Mucosa of rectum (tissue), 2 donors: Measurements from ENCODE around the gene EGR4.

Source experiments
- H3K27ac ChIP-seq, 2 donors: one replicate each; pipeline ENCODE4 v1.7.0; 2013; ENCODE audit warnings: inconsistent platforms in 2 of 2, low read depth in 2 of 2, low read length in 2 of 2
- H3K27me3 ChIP-seq, 2 donors: one replicate each; pipeline ENCODE4 v1.7.0; 2013; ENCODE audit warnings: low read length in 2 of 2; ENCODE audit not compliant: control insufficient read depth in 2 of 2, insufficient read depth in 2 of 2
- H3K36me3 ChIP-seq, 2 donors: one replicate each; pipeline ENCODE4 v1.7.0; 2013; ENCODE audit warnings: low read length in 2 of 2; ENCODE audit not compliant: control insufficient read depth in 2 of 2, insufficient read depth in 2 of 2
- H3K4me1 ChIP-seq, 2 donors: one replicate each; pipeline ENCODE4 v1.7.0; 2013; ENCODE audit warnings: low read length in 2 of 2, mild to moderate bottlenecking in 1 of 2; ENCODE audit not compliant: control insufficient read depth in 2 of 2, insufficient read depth in 2 of 2
- H3K4me3 ChIP-seq, 2 donors: one replicate each; pipeline ENCODE4 v1.7.0; 2013; ENCODE audit warnings: low read length in 2 of 2
- H3K9ac ChIP-seq, 2 donors: one replicate each; pipeline ENCODE4 v1.7.0; 2013; ENCODE audit warnings: low read length in 2 of 2, low read depth in 1 of 2, mild to moderate bottlenecking in 1 of 2
- H3K9me3 ChIP-seq, 2 donors: one replicate each; pipeline ENCODE4 v1.7.0; 2013; ENCODE audit warnings: low read length in 2 of 2; ENCODE audit not compliant: control insufficient read depth in 2 of 2
- donor health status: healthy.
- donor health status: Normal muscosa, but diverticular disease.

EGR4 gene

DNA sequence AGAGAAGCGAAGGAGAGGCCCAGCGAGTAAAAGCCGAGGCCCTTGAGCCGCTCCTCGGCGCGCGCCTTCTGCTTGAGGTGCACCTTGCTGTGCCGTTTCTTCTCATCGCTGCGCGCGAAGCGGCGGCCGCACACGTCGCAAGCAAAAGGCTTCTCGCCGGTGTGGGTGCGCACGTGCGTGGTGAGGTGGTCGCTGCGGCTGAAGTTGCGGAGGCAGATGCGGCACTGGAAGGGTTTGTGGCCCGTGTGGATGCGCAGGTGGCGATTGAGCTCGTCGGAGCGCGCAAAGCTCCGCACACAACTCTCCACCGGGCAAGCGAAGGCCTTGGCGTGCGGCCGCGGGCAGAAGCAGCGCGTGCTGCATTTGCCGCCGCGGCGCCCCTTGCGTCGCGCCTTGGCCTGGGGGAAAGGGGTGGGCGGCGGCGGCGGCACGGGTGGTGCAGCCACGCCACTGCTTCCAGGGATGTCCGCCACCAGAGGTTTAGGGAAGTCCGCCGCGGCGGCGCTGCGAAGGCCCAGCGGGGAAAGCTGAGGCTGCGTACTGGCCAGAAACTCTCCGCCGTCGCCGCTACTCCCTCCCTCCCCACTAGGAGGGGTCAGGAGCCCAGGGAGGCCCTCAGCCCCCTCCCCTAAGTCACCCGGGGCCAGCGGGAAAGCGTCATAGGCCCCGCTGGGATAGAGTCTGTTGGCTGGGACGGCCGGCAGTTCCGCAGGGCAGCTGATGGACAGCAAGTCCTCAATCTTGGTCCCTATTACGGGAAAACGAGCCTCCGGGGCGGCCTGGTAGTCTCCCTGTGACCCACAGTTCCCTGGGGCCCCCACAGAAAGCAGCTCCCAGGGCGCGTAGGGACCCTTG is 1.7 kb downstream of the EGR4 start:
- Histone ChIP-seq H3K27ac (no peak overlapping the region), H3K27me3 (peaks cover 37 to 48% of the 10 kb centered on the region in 2 donors), H3K9me3 (no peaks in the 10 kb centered on the region), H3K4me3 (peak overlapping the region; percentile 25 to 33), H3K4me1 (peaks cover 2 to 12% of the 10 kb centered on the region in 2 donors), H3K36me3 (no peaks in the 10 kb centered on the region), H3K9ac (no peak overlapping the region)

GRCh38 chr2:73291093-73291460 is 2.3 kb downstream of the EGR4 start:
- H3K9ac ChIP-seq, result no peak overlapping the region
- peaks cover 35 to 48% of the 10 kb centered on the region in 2 donors for H3K27me3 ChIP-seq
- peaks cover 2 to 12% of the 10 kb centered on the region in 2 donors for H3K4me1 ChIP-seq
- peak overlapping the region; percentile 25 to 33 for H3K4me3 ChIP-seq
- H3K36me3 ChIP-seq, result no peaks in the 10 kb centered on the region
- no peak overlapping the region for H3K27ac ChIP-seq
- no peaks in the 10 kb centered on the region for H3K9me3 ChIP-seq

GRCh38 chr2:73290049-73290839 is 3.1 kb downstream of the EGR4 start:
- H3K9me3 ChIP-seq, result no peaks in the 10 kb centered on the region
- no peaks in the 10 kb centered on the region for H3K36me3 ChIP-seq
- peaks cover 28 to 41% of the 10 kb centered on the region in 2 donors for H3K27me3 ChIP-seq
- H3K4me3 ChIP-seq, result no peak overlapping the region
- H3K4me1 ChIP-seq, result peaks cover 2 to 12% of the 10 kb centered on the region in 2 donors
- no peak overlapping the region for H3K27ac ChIP-seq
- no peak overlapping the region for H3K9ac ChIP-seq

- H3K27me3 ChIP-seq, result peaks cover 19 to 33% of the 10 kb centered on the region in 2 donors
Observed at GRCh38 chr2:73289304-73289703, 4.0 kb downstream of the EGR4 start.

DNA sequence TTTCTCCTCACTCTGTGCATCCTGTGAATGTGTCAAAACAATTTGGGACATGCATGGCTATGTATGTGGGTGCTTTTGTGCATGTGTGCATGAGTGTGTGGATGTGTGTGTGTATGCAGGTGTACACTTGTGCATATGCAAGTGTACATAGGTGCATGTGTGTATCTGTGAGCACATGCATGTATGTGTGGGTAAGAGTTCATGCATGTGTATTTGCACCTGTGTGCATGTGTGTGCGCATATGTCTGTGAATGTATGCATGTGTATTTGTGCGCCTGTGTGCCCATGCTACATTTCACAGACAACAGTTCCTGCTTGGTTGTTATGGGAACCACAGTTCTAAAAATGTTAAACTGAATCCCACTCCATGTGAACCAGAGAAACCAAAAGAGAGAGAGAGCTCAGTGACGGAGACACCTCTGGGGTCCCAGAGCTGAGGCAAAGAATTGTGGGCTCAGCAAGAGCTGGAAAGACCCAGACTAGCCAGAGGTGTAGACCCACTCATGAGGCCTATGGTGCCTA is 7.2 kb downstream of the EGR4 start:
- H3K4me1 ChIP-seq, result peaks cover under 1 to 2% of the 10 kb centered on the region in 2 donors
- H3K27ac ChIP-seq, result no peak overlapping the region
- H3K27me3 ChIP-seq, result peaks cover 4 to 7% of the 10 kb centered on the region in 2 donors
- H3K9ac ChIP-seq, result no peak overlapping the region
- H3K4me3 ChIP-seq, result no peak overlapping the region
- no peaks in the 10 kb centered on the region for H3K36me3 ChIP-seq
- no peaks in the 10 kb centered on the region for H3K9me3 ChIP-seq

More at GRCh38 chr2:73289304-73289703, 4.0 kb downstream of the EGR4 start:
- Histone ChIP-seq H3K4me1 (peaks cover 3 to 12% of the 10 kb centered on the region in 2 donors), H3K36me3 (no peaks in the 10 kb centered on the region), H3K4me3 (no peak overlapping the region), H3K9me3 (no peaks in the 10 kb centered on the region), H3K9ac (no peak overlapping the region), H3K27ac (no peak overlapping the region)

DNA sequence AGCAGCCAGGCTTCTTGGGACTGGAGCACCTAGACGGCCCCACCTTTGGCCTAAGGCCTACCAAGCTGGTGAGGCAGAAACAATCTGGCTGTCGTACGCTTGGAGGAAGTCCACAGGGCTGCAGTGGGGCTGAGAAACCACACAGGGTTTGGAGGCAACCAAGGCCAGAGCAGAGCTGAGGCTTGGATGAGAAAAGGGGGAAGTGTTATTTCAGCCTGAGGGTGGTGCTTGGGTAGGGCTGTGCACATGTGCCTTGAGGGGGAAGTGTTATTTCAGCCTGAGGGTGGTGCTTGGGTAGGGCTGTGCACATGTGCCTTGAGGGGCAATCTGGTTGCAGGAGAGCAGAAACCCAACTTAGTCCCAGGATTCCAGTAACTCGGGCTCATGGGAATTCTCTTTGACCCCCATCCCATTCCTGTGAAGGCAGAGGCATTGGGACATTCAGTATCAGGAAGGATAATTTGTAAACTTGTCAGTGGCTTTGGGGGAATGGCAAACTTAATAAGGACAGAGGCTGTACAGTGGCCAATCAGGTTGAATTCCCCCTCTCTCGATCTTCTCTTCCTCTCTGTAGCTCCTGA is 8.1 kb downstream of the EGR4 start:
- no peak overlapping the region for H3K9ac ChIP-seq
- H3K4me1 ChIP-seq, result peaks cover 0 to 2% of the 10 kb centered on the region in 2 donors
- no peak overlapping the region for H3K27ac ChIP-seq
- peak overlapping the region in 1 of 2 donors; percentile 64 for H3K4me3 ChIP-seq
- H3K36me3 ChIP-seq, result no peaks in the 10 kb centered on the region
- peaks cover 2 to 3% of the 10 kb centered on the region in 2 donors for H3K27me3 ChIP-seq
- no peaks in the 10 kb centered on the region for H3K9me3 ChIP-seq

DNA sequence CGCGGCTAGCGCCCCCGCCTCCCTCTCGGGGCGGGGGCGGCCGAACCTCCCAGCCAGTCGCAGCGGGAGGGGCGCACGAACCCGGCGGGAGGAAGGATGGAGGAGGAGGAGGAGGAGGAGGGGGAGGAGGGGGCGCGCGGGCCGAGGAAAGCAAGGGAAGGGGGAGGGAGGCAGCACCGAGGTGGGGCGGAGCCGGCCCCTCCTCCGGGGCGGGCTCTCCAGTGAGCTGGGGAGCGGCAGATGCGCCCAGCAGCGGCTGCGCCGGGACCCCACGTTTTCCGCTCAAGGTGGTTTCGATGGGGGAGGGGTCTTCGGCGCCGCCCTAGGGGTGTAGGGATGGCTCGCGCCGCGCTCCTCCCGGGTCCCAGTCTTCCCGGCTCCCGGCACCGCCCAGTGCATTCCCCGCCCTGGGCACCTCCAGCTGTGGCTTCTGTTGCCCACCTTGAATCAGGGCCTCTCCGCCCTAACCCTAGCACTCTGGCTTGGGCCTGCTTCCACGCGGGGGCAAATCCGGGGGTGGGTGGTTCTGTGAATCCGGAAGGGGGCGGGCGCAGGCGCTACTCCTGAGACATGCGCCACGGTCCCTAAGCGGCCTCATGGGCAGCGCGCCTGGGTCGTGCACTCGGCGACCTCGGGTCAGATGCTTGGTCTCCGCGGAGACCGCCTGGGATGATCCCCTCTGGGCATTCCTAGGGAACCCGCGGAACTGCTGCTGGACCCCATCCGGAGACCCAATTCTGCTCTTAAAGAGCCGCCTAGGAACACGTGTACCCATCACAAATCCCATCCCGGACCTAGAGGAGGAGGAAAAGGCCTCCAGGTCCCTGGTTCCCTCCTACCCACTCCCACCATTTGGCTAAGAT is 8.8 kb downstream of the EGR4 start, which contains the start of gene FBXO41:
Gene FBXO41, minus strand, starts transcription at position 183 of the 863 bp plus-strand sequence. CDS start 14,848 bp downstream, outside the sequence.
- Histone ChIP-seq H3K9ac (no peak within 1 kb of the TSS), H3K4me3 (peak within 1 kb of the TSS; percentile 64 to 65), H3K4me1 (peaks cover 0 to 2% of the 10 kb centered on the region in 2 donors), H3K27ac (no peak within 1 kb of the TSS), H3K27me3 (peaks cover 0 to 3% of the 10 kb centered on the region in 2 donors), H3K36me3 (no peaks in the 10 kb centered on the region), H3K9me3 (no peaks in the 10 kb centered on the region)

DNA sequence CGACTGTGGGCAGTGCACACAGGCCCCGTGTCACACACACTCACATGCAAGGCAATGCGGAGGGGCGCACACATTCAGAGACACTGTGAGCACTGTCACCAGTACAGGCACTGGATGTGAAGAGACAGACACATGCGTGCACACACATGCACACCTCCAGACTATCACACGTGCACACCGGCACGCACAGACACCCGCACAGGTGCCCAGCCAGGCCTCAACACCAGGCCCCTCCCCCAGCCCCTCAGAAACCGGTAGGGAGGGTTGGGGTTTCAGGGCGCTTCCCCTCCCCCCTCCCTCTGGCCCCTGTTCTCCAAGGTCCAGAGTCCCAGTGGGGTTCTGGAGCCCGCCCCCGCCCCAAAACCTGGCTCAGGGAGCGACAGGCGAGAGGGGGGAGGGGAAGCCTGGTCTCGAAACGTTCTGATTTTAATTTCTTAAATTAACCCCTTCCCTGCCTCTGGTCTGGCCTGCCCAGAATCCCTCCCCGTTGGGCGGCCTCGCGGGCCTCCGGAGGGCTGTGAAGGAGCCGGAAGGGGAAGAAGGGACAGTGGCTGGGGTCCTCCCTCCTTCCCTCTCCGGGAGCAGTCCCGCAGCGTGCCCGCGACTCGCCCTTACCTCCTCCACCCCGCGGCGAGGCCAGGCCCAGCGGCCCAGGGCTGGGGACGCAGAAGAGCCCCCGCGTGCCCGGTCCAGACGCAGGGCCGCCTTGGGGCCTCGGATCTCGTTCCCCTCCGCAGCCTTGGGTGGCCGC is 9.6 kb downstream of the EGR4 start:
- Histone ChIP-seq H3K27ac (no peak overlapping the region), H3K36me3 (no peaks in the 10 kb centered on the region), H3K4me3 (peak overlapping the region; percentile 59 to 65), H3K4me1 (peaks cover 0 to 2% of the 10 kb centered on the region in 2 donors), H3K27me3 (peaks cover 0 to 3% of the 10 kb centered on the region in 2 donors), H3K9ac (no peak overlapping the region), H3K9me3 (no peaks in the 10 kb centered on the region)
